Fibroblast of lung (primary cell): Measurements from ENCODE around the gene LHX4.

Source experiments
- CTCF ChIP-seq, 2 donors: IDR thresholded peaks in 1 of 2; conservative IDR thresholded peaks in 1 of 2; 1 replicate in 1 of 2; 2 replicates in 1 of 2; pipeline ENCODE4 v1.5.1; 2011 to 2012; ENCODE audit warnings: low read length in 2 of 2, control low read depth in 1 of 2, inconsistent platforms in 1 of 2, low read depth in 1 of 2, mild to moderate bottlenecking in 1 of 2
- EZH2 ChIP-seq: IDR thresholded peaks from 2 replicates; pipeline ENCODE4 v1.5.1; 2012; ENCODE audit warnings: low read length, control low read depth, mild to moderate bottlenecking; ENCODE audit errors: missing control alignments

DNA sequence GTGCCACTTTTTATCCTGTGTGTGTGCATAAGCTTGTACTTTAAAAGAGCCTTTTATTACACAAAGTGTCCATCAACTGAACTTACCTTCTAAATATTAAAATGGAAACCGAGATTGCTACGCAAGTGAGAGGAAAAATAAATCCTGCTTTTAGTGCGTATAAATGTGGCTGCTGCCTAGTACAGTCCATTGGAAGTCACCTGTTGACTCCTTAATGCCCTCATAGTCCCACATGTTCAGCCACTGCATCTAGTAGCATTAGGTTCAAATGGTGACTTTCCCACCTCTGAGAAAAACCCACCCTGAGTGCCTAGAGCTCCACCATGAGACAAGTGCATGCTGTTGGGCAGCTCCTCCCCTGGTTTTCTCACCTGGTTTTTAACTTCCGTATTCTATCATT lies 53.0 kb downstream of the LHX4 start:
- TF ChIP-seq CTCF (conservative IDR thresholded peaks at IDR 0.05 in 1 of 2, IDR thresholded peaks at IDR 0.05 in 1 of 2; ENCODE audit: low read depth in 1 of 2, low read length in 2 of 2) (no peak), EZH2 (no peak)
